ENCODE data around the gene ARL11.
A peak's percentile ranks its signal among the peaks of the same experiment; 100 is the strongest.

Gene ARL11

GRCh38 chr13:49651570-49652354 is 23.5 kb downstream of the ARL11 start:
- no peak overlapping the region for H3K4me3 ChIP-seq (ENCODE audit: low read length)
- no peak for TF ChIP-seq CTCF (conservative IDR thresholded peaks at IDR 0.05; ENCODE audit: low read depth, low read length)
- DNase-seq (ENCODE audit: low read depth), result no peak

- peak; percentile 57 for TF ChIP-seq CTCF (conservative IDR thresholded peaks at IDR 0.05; ENCODE audit: low read depth, low read length)
- H3K4me3 ChIP-seq (ENCODE audit: low read length), result no peak overlapping the region
- no peak for DNase-seq (ENCODE audit: low read depth)
Measured at GRCh38 chr13:49652355-49653305, 24.3 kb downstream of the ARL11 start.

- no peak for TF ChIP-seq CTCF (conservative IDR thresholded peaks at IDR 0.05; ENCODE audit: low read depth, low read length)
- no peak overlapping the region for H3K4me3 ChIP-seq (ENCODE audit: low read length)
- DNase-seq (ENCODE audit: low read depth), result no peak
Measured at GRCh38 chr13:49653478-49653877, 25.2 kb downstream of the ARL11 start.

- no peak for TF ChIP-seq CTCF (conservative IDR thresholded peaks at IDR 0.05; ENCODE audit: low read depth, low read length)
- H3K4me3 ChIP-seq (ENCODE audit: low read length), result no peak overlapping the region
- DNase-seq (ENCODE audit: low read depth), result no peak
Measured at GRCh38 chr13:49654011-49654410, 25.7 kb downstream of the ARL11 start.

GRCh38 chr13:49655906-49656305 is 27.6 kb downstream of the ARL11 start:
- no peak for TF ChIP-seq CTCF (conservative IDR thresholded peaks at IDR 0.05; ENCODE audit: low read depth, low read length)
- DNase-seq (ENCODE audit: low read depth), result no peak
- H3K4me3 ChIP-seq (ENCODE audit: low read length), result no peak overlapping the region

- H3K4me3 ChIP-seq (ENCODE audit: low read length), result no peak overlapping the region
- no peak for DNase-seq (ENCODE audit: low read depth)
- no peak for TF ChIP-seq CTCF (conservative IDR thresholded peaks at IDR 0.05; ENCODE audit: low read depth, low read length)
Measured at GRCh38 chr13:49657241-49657641, 28.9 kb downstream of the ARL11 start.

All from retinal pigment epithelial cell (primary cell).